ENCODE results near the gene THRB.

THRB gene

DNA sequence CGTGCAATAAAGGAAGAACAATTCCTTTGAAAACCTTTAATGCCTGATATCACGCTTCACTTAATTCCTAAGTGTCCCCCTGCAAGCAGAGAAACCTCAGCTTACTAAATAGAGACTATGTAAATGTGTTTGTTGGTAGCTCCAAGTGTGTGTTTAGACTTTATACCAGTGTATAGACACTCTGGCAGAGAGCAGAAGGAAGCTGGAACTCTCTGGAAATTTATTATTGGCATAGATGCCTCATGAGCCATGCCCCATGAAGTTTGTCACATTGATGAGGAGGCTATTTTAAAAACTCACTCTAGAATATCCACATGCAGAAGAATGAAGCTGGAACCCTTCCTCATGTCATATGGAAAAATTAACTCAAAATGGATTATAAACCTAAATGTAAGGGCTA, 99.9 kb downstream of the THRB start:
- Mint-ChIP-seq H3K4me1 (peaks cover 5% of the 10 kb centered on the region), H3K27ac (no peak overlapping the region), H3K4me3 (no peak overlapping the region), H3K27me3 (ENCODE audit: low read depth, poor library complexity) (no peaks in the 10 kb centered on the region), H3K36me3 (ENCODE audit: low read depth) (no peaks in the 10 kb centered on the region), H3K9me3 (no peaks in the 10 kb centered on the region)
- DNase-seq = no peak
- TF ChIP-seq, protein P1, sequence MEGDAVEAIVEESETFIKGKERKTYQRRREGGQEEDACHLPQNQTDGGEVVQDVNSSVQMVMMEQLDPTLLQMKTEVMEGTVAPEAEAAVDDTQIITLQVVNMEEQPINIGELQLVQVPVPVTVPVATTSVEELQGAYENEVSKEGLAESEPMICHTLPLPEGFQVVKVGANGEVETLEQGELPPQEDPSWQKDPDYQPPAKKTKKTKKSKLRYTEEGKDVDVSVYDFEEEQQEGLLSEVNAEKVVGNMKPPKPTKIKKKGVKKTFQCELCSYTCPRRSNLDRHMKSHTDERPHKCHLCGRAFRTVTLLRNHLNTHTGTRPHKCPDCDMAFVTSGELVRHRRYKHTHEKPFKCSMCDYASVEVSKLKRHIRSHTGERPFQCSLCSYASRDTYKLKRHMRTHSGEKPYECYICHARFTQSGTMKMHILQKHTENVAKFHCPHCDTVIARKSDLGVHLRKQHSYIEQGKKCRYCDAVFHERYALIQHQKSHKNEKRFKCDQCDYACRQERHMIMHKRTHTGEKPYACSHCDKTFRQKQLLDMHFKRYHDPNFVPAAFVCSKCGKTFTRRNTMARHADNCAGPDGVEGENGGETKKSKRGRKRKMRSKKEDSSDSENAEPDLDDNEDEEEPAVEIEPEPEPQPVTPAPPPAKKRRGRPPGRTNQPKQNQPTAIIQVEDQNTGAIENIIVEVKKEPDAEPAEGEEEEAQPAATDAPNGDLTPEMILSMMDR (IDR thresholded peaks at IDR 0.05) = no peak

DNA sequence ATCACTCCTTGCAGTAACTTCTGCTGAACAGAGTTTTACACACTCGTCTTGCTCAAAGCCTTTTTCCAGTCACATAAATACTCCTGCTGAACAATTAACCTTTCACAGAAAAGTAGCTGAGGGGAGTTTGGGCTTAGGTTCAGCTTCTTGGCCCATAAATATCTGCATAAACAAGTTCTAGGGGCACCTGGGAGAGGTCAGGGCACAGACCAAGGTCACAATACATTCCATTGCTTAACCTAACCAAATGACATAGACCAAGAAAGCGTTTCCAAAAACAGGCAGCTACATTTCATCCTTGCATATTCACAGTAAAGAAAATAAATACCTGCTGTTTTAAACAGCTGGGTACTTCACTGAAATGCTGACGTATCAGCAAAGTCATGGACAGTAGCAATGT, 101.3 kb downstream of the THRB start:
- Mint-ChIP-seq H3K36me3 (ENCODE audit: low read depth) (no peaks in the 10 kb centered on the region), H3K4me3 (no peak overlapping the region), H3K9me3 (no peaks in the 10 kb centered on the region), H3K27me3 (ENCODE audit: low read depth, poor library complexity) (no peaks in the 10 kb centered on the region), H3K4me1 (peaks cover 5% of the 10 kb centered on the region), H3K27ac (no peak overlapping the region)
- TF ChIP-seq, protein P1 (IDR thresholded peaks at IDR 0.05) = no peak
- DNase-seq = no peak

DNA sequence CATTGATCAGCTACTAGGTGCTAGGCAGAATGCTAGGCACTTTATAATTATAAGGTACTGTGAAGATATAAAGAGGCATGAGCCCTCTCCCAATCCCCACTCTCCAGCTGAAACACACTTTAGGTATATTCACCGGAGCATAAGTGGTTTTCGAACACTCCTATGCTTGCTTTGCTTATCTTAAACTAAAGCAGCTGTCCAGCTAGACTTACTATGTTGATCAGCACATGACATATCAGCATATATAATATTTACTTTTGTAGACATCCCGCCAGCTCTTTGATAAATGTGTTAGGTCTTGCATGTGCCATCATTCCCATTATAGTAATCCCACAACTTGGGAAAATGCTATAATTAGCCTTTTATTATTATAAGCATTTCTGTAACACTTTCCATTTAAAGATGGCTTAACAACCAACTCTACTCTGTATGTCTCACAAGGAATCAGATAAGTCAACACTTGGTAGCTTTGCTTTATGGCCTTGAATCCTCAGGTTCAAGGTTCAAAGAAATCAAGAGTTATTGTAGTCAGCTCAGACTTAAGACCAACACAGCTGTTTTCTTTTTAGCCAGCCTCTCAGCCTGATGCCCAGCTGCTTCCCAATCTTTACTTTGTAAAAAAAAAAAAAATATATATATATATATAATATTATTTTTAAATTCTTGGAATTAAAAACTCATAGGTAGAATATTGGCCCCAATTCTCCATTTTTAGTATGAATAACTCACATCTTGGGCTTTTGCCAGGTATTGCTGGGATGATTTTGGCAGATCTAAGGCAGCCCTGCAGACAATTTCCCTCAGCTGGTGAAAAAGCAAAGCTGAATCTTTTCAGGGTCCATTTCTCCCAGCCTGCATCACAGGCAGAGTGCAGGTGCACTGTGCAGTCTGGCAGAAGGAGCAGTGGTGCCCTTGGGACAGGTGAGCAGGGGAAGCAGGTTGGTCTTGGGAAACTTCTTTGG, 104.2 kb downstream of the THRB start:
- no peaks in the 10 kb centered on the region for H3K9me3 Mint-ChIP-seq
- no peaks in the 10 kb centered on the region for H3K27me3 Mint-ChIP-seq (ENCODE audit: low read depth, poor library complexity)
- H3K27ac Mint-ChIP-seq = no peak overlapping the region
- no peaks in the 10 kb centered on the region for H3K36me3 Mint-ChIP-seq (ENCODE audit: low read depth)
- TF ChIP-seq, protein P1 (IDR thresholded peaks at IDR 0.05) = no peak
- no peak for DNase-seq
- H3K4me3 Mint-ChIP-seq = no peak overlapping the region
- peaks cover 5% of the 10 kb centered on the region for H3K4me1 Mint-ChIP-seq

DNA sequence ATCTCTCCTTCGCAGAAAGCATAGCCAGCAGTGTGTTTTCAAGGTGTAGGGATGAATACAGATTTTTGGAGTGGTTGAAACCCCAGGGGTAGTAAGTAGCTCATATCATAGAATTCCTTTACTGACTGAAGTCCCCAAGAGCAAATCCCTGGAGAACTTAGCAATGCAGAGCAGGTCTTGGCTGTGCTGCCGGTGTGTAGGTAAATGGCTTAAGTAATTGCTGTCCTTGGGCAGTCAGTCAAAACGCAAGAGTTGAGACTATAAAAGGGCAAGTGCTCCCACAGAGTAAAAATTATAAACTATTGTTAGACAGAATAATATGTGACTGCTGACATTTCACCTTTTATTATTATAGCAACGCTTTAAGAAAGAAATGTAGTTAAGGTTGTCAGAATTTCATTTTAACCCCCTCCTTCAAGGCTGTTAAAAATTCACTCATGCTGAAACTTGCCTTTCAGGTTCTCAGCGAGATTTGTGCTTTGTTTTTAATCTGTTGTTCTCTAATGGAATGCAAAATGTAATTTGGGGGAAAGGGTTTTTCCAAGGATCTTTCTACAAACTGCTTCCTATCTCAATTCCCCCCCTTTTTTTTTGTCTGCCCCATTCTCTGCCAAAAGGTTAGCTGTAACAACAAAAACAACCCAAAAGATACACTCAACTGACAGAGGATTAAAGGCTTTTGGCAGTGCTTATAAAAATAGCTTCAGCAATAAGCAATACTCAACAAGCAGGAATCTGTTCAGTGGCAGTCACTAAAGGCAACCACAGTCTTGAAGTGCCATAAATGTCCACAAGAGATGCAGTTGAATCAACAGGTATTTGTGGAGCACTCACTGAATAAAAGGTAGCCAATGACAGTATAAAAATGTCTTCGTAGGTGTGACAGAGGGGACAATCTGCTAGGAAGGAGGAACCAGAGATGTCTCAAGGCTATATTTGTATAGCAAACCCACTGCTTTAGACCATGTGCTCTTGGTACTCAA, 105.3 kb downstream of the THRB start:
- no peaks in the 10 kb centered on the region for H3K9me3 Mint-ChIP-seq
- H3K4me3 Mint-ChIP-seq = no peak overlapping the region
- TF ChIP-seq, protein P1 (IDR thresholded peaks at IDR 0.05) = no peak
- no peaks in the 10 kb centered on the region for H3K27me3 Mint-ChIP-seq (ENCODE audit: low read depth, poor library complexity)
- H3K27ac Mint-ChIP-seq = no peak overlapping the region
- no peaks in the 10 kb centered on the region for H3K36me3 Mint-ChIP-seq (ENCODE audit: low read depth)
- peaks cover 5% of the 10 kb centered on the region for H3K4me1 Mint-ChIP-seq
- no peak for DNase-seq

DNA sequence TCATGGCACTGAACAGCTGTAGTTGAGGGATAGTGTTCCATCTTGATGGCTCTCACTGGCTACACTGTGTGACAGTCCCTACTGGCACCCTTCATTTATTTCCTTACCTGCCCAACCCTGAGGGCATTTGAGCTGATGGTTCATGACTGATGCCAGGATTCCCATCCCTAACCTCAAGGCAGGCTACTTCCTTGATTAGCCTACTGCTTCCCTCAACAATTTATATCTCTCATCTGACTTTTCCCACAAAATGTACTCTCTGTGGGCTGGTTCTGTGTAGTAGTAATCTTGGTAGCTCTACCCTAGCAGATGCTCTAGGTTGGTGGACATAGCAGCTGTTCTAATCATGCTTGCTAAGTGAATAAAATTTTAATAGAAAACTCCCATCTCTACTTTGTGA, 106.0 kb downstream of the THRB start:
- H3K27me3 Mint-ChIP-seq (ENCODE audit: low read depth, poor library complexity) = no peaks in the 10 kb centered on the region
- no peak overlapping the region for H3K4me3 Mint-ChIP-seq

More for the DNA sequence above, 106.0 kb downstream of the THRB start:
- H3K9me3 Mint-ChIP-seq = no peaks in the 10 kb centered on the region
- DNase-seq = no peak
- peaks cover 5% of the 10 kb centered on the region for H3K4me1 Mint-ChIP-seq
- no peaks in the 10 kb centered on the region for H3K36me3 Mint-ChIP-seq (ENCODE audit: low read depth)
- H3K27ac Mint-ChIP-seq = no peak overlapping the region
- TF ChIP-seq, protein P1 (IDR thresholded peaks at IDR 0.05) = no peak
